Prostate gland (tissue), 2 donors: ENCODE measurements around the gene MORC1.

ENCODE experiments used
- CTCF ChIP-seq, 4 experiments: fragments of 200-600 bp in 2 of 4; fragments of 450-650 bp in 2 of 4; sonication (generic) in 2 of 4; IDR thresholded peaks; 1 replicate in 3 of 4; 2 replicates in 1 of 4; pipeline ENCODE4 v1.5.1; 2016 to 2019; ENCODE audit warnings: antibody characterized with exemption in 4 of 4, mild to moderate bottlenecking in 2 of 4, moderate library complexity in 2 of 4
- POLR2A ChIP-seq: fragments of 450-650 bp; IDR thresholded peaks from one replicate; pipeline ENCODE4 v1.6.1; 2016; ENCODE audit warnings: antibody characterized with exemption, mild to moderate bottlenecking

- TF ChIP-seq POLR2A, result no peak
- no peak for TF ChIP-seq CTCF (IDR thresholded peaks at IDR 0.05)
Observed at GRCh38 chr3:109114746-109115145, 3.2 kb downstream of the MORC1 start.
